ENCODE results near the gene NSMCE1.

NSMCE1 gene

DNA sequence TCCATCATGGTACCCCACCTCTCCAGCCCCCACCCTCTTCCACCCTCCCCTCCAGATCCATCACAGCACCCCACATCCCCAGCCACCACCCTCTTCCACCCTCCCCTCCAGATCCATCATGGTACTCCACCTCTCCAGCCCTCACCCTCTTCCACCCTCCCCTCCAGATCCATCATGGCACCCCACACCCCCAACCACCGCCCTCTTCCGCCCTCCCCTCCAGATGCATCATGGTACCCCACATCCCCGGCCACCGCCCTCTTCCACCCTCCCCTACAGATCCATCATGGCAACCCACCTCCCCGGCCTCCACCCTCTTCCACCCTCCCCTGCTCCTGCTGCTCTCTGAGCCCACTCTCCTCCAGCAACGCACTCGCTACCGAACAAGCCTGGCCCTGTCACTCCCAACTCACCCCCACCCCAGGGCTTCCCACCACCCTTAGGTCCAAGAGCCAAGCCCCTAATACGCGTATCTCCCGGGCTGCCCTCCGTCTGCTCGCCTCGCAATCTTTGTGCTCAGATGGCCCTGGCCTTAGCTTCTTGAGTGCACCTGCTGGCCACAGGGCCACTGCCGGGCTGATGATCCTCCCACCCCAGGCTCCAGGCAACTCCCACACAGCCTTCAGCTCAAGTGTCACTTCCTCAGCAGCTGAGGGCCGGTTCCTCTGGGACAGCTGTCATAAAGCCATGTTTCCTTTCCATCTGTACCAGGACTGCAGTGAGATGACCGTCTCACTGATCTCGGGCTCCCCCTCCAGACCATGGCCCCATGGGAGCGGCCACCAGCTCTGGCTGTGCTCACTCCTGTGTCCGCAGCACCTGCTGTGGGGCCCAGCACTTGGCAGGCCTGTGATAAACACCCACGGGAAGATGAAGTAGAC lies 39.7 kb downstream of the NSMCE1 start:
- DNase-seq: no peak

DNA sequence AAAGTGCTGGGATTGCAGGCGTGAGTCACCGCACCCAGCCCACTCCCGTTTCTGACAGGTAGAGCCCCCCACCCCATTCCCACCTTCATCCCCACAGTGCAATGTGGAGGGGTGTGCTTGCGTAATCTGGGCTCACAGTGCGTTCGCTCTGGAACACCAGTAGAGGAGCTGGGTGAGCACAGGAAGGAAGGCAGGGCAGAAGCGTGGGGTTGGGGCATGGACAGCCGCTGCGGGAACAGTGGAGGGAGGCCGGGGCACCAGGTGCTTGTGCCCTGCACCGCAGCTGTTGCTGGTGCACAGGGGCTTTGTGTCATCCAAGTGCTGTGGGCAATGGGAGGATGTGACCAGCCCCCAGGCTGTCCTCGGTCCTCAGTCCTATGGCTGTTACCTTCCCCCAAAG lies 40.5 kb downstream of the NSMCE1 start:
- DNase-seq: no peak

DNA sequence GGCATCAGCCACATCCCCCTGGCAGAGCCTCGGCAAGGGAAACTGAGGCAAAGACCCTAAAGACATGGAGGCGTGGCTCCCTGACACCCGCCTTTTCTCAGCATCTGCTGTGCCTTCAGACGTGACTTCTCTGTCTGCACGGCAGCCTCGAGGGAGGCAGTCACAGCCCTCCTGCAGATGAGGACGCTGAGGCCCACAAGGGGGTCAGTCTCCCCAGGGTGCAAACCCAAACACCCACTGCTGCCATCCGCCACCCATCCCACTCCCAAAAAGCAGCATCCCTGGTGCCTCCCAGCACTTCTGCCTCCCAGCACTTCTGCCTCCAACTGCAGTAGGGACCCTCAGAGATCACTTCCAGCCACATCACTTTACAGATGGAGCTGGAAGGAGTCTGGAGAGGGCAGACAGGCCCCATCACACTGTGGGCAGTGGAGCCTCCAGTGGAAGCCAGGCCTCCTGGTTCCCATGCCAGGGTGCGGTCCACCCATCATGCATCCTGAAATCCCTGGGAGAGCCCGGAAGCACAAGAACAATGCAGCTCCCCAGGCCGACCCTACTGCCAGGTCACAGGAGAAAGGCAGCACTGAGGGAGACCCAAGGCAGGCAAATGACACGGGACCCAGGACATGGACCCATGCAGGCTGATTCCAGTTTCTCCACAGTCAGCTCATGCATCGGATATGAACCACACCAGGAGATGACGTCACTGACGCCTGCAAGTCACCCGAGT lies 41.4 kb downstream of the NSMCE1 start:
- DNase-seq: no peak

DNA sequence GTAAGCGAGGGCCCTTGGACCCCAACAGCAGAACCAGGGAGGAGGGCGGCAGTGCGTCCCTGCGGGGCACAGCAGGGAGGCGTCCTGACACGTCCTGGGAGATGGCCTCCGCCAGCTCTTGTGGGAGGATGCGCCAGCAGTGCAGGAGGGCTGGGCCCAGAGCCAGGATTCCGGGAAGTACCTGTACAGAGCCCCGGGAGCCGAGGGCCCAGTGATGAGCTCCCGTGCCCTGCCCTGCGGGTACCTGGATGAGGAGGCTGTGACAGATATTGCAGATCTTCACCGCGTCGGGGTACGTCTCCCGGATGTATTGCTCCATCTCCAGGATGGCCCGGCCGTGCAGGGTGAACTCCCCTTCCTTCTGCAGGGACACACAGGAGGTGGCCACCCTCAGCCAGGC lies 42.1 kb downstream of the NSMCE1 start:
- DNase-seq: no peak

DNA sequence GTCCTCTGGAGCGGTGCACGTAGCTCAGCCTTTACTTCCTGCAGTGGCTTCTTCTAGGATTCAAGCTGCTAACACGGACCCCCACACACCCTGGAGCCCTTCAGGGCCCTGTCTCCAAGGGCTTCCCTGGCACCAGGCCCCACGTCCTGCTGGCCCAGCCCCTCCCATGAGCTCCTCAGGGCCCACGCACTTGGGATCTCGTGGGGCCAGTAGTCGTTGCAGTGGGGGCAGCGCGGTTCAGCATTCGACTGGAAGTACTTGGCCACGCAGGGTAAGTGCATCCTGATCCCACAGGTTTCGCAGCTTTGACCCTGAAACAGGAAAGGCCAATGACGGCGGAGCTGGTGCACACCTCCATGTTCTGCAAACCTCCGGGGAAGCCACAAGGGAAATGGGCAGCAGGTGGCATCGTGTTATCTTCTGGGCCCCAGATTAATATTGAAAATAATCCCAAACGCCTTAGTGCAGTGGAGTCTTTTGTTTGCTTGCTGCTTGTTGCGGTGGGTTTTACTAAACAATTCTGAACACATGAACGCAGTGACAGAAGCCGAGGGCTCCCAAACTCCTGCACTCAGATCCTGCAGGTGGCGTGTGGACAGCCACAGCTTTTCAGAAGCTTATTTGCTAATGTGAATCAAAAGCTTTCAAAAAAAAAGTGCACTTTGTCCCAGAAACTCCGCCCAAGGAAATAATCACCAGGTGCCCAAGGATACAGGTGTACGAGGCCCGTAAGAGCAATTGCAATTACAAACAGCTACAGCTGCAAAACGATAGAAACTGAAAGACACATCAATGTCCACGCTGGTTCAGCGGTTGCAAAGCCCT lies 42.8 kb downstream of the NSMCE1 start:
- no peak for DNase-seq

DNA sequence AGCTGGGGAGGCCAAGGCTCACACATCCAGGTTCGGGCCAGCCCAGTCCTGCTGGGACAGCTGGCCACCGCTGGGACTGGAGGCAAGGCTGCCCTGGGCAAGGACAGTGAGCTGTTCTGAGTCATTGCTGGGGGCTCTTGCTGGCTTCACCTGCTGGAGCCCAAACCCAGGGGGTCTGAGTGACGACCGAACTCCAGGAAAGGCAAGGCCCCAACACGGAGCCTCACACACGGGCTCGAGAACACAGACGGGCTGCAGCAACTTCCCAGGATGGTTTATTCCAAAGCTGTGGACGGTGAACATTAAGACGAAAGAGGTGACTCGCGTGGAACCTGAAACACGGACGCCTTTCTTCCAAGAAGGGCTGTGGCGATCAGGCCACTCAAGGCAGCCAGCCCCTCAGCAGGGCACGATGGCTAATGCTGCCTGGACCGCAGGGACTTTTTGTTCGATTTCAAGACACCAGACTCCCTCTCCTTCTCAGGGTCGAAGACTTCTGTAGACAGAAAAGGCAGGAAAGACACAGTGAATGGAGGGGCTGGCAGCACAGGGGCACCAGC lies 43.8 kb downstream of the NSMCE1 start:
- no peak for DNase-seq

DNA sequence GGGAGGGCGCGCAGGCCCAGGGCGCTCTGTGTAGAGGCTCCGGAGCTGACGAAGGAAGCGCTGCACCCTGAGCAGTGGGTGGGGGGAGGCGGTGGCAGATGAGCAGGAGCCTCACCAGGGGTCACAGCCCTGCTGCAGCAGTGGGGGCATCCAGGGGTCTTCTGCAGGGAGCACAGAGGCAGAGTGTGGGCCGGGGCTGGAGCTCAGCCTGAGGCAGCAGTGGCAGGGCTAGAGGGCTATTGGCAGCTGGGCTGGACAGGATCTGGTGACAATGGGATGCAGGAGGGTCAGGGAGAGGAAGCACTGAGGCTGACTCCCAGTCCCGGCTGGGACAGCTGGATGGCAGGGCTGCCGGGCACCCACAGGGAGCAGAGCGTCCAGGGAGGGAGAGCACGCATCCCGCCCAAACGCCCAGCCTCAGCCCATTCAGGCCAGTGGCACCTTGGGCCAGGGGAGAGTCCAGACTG lies 44.3 kb downstream of the NSMCE1 start:
- no peak for DNase-seq

DNA sequence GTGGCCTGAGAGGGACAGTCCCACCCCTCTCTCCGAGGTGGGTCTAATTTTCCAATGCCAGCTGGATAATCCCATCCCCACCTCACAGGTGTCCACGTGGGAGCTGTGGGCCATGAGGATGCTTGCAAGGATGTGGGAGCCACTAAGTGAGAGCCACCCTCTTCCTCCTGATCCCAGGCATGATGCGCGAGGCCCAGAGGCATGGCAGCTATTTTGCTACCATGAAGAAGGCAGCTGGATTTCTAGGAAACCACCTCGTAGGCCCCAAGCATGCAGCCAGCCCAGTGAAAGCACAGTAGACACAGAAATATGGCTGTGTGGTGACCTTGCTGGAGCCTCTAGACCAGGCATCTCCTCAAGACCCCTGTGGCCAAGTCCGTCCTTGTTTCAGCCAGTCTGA lies 44.9 kb downstream of the NSMCE1 start:
- no peak for DNase-seq

DNA sequence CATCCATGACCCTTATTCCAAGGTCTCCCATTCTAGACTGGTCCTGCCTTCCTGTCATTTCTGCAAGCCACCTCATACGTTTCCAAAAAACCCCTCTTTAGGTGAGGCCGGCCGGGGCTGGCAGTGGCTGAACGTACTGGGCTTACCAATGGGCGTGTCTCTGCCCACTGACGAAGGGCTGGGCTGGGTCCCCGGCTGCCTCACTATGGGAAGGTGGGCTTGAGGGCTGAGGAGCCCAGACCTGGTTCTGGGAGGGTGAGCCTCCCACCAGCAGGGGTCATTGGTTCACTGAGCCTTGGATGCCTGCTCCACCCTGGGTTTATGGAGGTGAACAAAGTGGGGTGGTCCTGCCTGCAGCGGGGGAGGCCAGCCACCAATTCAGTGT lies 45.4 kb downstream of the NSMCE1 start:
- no peak for DNase-seq

DNA sequence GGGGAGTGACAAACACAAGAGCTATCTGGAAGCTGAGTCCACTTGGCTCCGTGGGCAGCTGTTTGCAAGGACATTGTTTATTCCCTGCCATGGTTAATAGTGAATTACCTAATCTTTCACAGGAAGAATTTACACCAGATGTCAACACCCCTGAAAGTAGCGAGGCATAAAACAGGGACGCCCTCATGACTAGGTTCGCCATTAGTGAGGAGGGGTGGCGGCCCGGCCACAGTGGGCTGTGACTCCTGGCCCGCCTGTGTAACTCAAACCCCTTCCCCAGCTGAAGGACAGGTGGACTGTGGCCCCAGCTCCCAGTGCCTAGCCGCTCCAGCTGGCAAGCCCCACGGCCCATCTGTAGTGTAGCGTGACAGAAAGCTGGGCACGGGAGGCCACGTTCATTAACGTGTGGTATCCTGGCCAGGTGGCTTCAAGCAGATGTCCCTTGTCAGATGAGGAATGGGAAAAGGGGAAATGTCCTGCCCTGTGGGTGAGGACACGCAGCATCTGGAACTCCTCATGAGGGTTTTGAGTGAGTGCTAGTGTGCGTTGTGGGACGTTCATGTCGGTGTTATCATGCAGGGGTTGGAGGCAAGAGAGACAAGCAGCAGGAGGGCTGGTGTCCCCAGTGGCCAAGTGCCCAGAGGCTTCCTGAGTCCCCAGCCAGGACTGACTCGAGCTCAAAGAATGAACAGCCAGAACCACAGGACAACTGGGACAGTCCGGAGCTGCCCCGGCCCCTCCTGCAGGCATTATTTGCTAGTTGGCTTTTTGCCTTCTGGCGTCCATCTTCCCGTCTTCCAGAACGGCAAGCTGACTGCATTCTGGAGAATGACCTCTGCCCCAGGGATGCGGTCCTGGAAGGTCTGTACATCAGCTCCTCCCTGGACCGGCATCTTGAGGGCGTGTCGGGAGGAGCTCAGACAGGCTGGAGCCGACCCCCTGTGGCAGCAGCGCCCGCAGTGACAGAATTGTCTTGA lies 46.0 kb downstream of the NSMCE1 start:
- DNase-seq: no peak

DNA sequence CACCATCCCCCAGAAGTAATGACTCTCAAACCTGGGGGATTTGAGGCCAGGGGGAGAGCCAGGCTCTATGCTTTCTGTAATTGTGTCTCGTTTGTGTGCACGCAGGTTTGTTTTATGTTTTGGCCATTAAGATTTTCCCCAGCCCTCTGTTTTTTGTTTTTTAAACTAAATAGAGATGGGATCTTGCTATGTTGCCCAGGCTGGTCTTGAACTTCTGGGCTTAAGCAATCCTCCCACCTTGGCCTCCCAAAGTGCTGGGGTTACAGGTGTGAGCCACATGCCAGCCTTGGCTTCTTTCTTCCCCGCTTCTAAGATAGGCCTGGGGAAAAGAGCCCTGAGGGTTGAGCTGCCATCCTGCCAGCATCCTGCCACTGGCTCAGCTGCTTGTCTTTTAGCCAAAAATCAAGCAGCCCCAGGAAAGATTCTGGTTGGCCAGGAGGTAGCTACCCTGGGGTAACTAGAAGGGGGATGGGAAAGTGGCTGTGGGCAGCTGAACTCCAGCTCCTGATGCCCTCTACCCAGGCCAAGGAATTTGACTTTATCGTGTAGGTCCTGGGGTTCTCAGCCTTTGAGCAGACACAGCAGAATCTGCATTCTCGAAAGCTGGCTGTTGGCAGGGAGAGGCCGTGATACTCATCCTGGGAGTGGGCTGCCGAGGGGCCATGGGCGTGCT lies 46.9 kb downstream of the NSMCE1 start:
- DNase-seq: no peak

DNA sequence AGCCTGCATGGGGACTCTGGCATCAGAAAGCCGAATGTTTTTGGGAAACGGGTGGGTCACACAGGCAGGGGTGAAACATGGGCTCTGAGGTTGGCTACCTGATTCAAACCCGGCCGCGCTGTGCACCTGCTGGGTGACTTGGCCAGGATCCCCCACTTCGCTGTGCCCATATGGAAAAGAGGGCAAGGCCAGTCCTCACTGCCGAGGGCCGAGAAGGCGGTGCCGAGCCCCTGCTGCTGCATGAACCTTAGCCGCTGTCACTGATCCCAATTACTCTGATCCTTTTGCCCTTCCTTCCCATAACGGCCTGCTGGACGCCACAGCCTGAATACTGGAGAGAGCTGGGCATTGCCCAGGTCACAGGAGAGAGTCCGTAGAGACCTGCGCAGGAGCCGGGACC lies 47.6 kb downstream of the NSMCE1 start:
- DNase-seq: no peak

DNA sequence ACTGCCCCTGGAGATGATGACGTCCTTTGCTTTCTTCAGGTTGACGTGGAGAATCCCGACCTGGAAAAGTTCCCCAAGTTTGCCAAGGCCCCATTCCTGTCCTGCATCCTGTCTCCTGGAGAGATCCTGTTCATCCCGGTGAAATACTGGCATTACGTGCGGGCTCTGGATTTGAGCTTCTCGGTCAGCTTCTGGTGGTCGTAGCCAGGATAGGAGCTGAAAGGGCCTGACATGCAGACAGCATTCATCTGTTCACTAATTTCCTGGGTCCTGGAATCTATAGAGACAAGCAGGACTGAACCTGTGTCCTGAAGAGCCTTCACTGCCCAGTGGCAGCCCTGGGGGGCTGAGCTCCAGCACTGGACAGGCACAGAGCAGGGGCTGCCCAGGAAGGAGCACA lies 48.0 kb downstream of the NSMCE1 start:
- no peak for DNase-seq

DNA sequence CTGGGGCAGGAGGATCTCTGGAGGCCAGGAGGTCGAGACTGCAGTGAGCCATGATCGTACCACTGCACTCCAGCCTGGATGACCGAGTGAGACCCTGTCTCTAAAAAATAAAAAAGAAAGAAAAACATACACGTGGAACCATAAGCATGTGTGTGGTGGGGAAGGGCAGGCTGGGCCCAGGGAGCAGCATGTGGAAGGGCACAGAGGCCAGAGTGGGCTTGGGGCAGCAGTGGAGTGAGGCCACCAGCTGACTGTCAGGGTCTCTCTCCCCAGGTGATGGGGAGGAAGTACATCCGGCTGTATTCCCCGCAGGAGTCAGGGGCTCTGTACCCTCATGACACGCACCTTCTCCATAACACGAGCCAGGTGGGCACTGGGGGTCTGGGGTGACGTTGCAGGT lies 48.5 kb downstream of the NSMCE1 start:
- DNase-seq: no peak

DNA sequence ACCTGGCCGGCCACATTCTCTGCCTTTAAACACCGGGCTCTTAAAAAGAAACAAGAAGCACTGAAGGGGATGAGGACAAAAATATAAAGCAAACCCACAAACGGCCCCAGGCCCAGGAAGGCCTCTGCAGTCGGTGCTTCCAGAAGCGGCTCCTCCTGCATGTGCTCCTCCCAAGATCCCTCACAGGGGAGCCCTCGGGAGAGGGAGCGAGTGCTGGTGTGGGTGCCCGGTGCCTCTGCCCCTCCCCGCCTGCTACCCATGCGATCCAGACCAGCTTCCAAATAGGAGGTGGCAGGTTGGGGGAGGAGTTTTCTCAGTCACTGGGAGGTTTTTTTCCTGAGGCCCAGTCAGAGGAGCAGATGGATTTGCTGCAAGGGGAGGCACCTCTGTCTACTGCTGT lies 49.4 kb downstream of the NSMCE1 start:
- no peak for DNase-seq

DNA sequence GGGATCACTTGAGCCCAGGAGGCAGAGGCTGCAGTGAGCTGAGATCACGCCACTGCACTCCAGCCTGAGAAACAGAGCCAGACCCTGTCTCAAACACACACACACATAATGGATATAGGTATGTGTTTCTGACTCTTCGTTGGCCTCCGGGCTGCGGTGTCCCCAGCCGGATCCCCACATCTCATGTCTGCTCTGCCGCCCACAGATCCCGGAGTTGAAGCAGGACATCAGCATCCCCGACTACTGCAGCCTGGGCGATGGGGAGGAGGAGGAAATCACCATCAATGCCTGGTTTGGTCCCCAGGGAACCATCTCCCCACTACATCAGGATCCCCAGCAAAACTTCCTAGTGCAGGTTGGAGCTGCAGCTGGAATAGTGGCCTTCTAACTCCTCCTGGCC lies 49.8 kb downstream of the NSMCE1 start:
- DNase-seq: no peak

DNA sequence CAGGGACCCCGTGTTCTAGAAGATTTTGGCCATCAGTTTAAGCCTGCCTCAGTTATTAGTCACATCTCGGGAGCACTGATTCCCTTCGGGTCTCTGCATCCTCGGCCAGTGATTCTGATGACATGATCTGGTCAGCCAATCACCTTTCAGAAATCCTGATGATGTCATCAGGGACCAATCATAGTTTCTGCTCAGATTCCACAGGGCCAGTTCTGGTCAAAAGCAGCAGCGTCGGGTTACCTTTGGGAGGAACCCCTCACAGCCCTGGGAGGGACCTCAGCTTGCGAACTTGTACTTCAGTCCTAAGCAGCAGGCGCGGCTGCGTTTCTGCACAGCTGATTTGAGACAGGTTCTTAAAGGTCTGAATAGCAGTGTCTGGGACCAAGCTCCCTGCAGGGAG lies 51.3 kb downstream of the NSMCE1 start:
- peak; percentile 33 for DNase-seq

DNA sequence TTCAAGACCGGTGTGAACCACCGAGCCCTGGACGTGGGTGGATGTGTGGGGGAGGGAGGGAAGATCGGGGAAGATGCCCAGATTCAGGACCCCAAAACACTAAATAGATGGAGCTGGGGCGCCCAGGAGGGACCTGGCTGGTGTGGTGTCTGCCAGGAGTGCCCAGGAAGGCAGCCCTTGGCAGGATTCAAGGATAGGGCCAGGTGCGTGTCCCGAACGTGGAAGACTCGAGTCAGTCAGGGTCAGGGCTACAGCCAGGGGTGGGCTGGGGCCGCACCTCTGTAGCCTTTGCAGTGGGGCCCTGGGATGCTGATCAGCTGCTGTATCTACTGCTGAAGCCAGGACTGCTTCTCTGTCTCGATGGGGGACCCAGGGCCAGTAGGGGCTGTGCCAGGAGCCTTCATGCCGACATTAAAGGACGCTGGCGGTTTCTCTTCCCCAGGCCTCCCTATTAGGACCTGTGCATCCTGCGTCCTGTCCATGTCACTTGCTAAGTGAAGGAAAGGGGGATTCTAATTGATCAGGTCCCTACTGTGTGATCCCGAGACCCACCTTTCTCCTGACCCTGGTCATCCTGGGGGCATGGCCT lies 52.2 kb downstream of the NSMCE1 start:
- no peak for DNase-seq

DNA sequence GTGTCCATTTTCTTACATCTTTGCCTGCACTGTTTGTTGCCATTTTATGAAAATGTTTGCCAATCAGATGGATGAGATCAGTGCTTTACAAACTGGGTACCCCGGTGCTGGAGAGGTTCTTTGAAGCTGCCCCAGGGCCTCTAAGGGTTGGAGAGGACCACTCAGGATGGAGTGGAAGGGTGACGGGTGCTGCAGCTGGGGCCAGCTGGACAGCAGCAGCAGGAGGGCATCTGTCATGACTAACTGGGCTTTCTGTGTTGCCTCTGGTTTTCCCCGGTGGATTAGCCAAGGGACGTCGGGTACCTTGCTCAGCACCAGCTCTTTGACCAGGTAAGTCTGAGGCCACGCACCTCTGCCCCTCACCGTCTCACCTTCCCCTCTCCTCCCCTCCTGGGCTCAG lies 52.9 kb downstream of the NSMCE1 start:
- no peak for DNase-seq

DNA sequence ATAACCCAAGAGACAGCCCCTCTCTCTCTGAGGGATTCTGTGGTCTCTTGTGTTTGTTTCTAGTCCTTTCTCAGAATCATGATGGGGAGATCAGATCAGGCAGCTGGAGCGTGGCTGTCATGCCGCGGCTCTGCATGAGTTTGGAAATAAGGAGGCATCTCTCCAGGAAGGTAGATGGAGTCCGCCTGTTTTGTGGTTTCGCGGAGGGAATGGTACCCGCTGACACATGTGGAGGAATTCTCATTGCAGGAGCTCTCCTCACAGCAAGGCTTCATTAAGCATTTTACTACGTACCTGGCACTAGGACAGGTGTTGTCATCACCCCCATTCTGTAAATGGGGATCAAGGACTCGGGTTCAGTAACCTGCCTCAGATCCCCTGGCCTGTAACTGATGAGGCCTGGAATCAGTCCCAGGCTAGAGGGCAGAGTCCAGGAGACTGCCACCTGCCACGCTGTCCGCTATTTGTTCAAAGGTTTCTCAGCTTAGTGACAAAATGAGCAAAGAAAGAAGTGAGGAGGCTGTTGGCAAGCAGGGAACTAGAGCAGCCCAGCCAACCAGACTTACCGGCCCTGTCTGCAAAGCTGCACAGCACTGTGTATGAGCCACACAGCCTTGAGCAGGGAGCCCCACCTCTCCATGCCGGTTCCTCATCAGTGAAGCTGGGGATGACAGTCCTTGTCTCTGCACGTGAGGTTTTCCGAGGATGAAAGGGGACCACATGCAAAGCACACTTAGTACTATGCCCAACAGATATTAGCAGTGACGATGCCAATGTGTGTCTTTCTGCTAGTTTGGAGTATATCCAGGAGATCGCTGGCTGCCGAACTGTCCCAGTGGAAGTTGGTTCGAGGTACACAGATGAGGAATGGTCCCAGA lies 54.2 kb downstream of the NSMCE1 start:
- no peak for DNase-seq

All from amniotic stem cell (primary cell).